SK-N-SH (cell line): ENCODE results near the gene BHMT. TPM values are rescaled to one million over a fixed set of nuclear protein-coding genes. Genes with fewer than 3 reads are reported as not detected.
A peak's percentile ranks its signal among the peaks of the same experiment; 100 is the strongest.

ENCODE experiments used
- CTCF ChIA-PET: fragments of 300-600, 350-600 bp; formaldehyde crosslinking; extraction: SDS; loops from one replicate; lab custom pipeline; 2021; lab: Yijun Ruan, JAX
- POLR2A ChIA-PET: fragments of 350-600 bp; sonication (Branson Sonifier 250); formaldehyde crosslinking; extraction: SDS; loops from one replicate; lab custom pipeline; 2020; ENCODE audit warnings: antibody characterized with exemption, inconsistent platforms; lab: Yijun Ruan, JAX
- DNase-seq: peaks from one replicate; pipeline ENCODE4 v3.0.0; 2012
- H2AFZ ChIP-seq: fragments of 200-600 bp; sonication (generic); 2 replicates; pipeline ENCODE4 v1.8.1; 2016; ENCODE audit warnings: antibody characterized with exemption, mild to moderate bottlenecking, low read depth
- H3F3A ChIP-seq: fragments of 200-600 bp; sonication (generic); replicated peaks from 2 replicates; pipeline ENCODE3; 2016; ENCODE audit warnings: antibody characterized with exemption, mild to moderate bottlenecking; ENCODE audit not compliant: insufficient read depth
- H3K27ac ChIP-seq, 2 experiments: fragments of 200-500 bp in 1 of 2; fragments of 200-600 bp in 1 of 2; sonication (Bioruptor generic) in 1 of 2; sonication (generic), shearing (Covaris generic) in 1 of 2; 2 replicates each; pipeline versions ENCODE4 v1.5.1 to v1.6.1; 2014 to 2016; ENCODE audit warnings: low read depth in 2 of 2, inconsistent platforms in 1 of 2, low read length in 1 of 2, mild to moderate bottlenecking in 1 of 2, mixed read lengths in 1 of 2
- H3K27me3 ChIP-seq: fragments of 200-600 bp; sonication (generic), shearing (Covaris generic); 2 replicates; pipeline ENCODE4 v1.6.1; 2016; ENCODE audit warnings: mixed run types; ENCODE audit not compliant: insufficient read depth
- H3K36me3 ChIP-seq, 2 experiments: fragments of 200-500 bp in 1 of 2; fragments of 200-600 bp in 1 of 2; sonication (Bioruptor generic) in 1 of 2; sonication (generic) in 1 of 2; replicated peaks in 1 of 2; 2 replicates each; pipeline versions ENCODE3 to v1.5.1; 2014 to 2016; ENCODE audit warnings: low read length in 1 of 2, mild to moderate bottlenecking in 1 of 2; ENCODE audit not compliant: insufficient read depth in 2 of 2, control insufficient read depth in 1 of 2
- H3K4me1 ChIP-seq, 2 experiments: fragments of 200-500 bp in 1 of 2; fragments of 200-600 bp in 1 of 2; sonication (Bioruptor generic) in 1 of 2; sonication (generic), shearing (Covaris generic) in 1 of 2; 2 replicates each; pipeline versions ENCODE4 v1.5.1 to v1.6.1; 2014 to 2016; ENCODE audit warnings: low read depth in 1 of 2, low read length in 1 of 2, mixed run types in 1 of 2; ENCODE audit not compliant: insufficient read depth in 2 of 2, control insufficient read depth in 1 of 2
- H3K4me2 ChIP-seq: fragments of 200-600 bp; sonication (generic), shearing (Covaris generic); 2 replicates; pipeline ENCODE4 v1.6.1; 2017; ENCODE audit warnings: mixed run types
- H3K4me3 ChIP-seq, 2 experiments: fragments of 200-500 bp in 1 of 2; fragments of 200-600 bp in 1 of 2; sonication (Bioruptor generic) in 1 of 2; sonication (generic), shearing (Covaris generic) in 1 of 2; 2 replicates each; pipeline versions ENCODE4 v1.5.1 to v1.8.1; 2014 to 2016; ENCODE audit warnings: low read depth in 2 of 2, inconsistent platforms in 1 of 2, low read length in 1 of 2, mild to moderate bottlenecking in 1 of 2, mixed read lengths in 1 of 2, moderate library complexity in 1 of 2
- H3K79me2 ChIP-seq: fragments of 200-600 bp; sonication (generic); 2 replicates; pipeline ENCODE4 v1.8.1; 2017; ENCODE audit warnings: mild to moderate bottlenecking; ENCODE audit not compliant: insufficient read depth
- H3K9ac ChIP-seq: fragments of 200-600 bp; sonication (generic); 2 replicates; pipeline ENCODE4 v1.6.1; 2017; ENCODE audit warnings: mixed run types
- H3K9me2 ChIP-seq: fragments of 200-600 bp; sonication (generic); 2 replicates; pipeline ENCODE4 v1.6.1; 2017; ENCODE audit warnings: mixed run types
- H3K9me3 ChIP-seq: fragments of 200-600 bp; sonication (generic); 2 replicates; pipeline ENCODE4 v1.6.1; 2017; ENCODE audit warnings: mixed run types, mild to moderate bottlenecking, moderate library complexity
- H4K20me1 ChIP-seq: fragments of 200-600 bp; sonication (generic); 2 replicates; pipeline ENCODE4 v1.6.1; 2017; ENCODE audit warnings: mild to moderate bottlenecking, mixed run types; ENCODE audit not compliant: insufficient read depth
- CHD2 ChIP-seq: fragments of 150-350 bp; IDR thresholded peaks from 2 replicates; pipeline ENCODE4 v1.6.1; 2018; ENCODE audit warnings: low read length; ENCODE audit not compliant: partially characterized antibody
- EP300 ChIP-seq, 2 experiments: IDR thresholded peaks; 2 replicates each; pipeline versions ENCODE4 v1.4.0 to v1.6.1; 2012; ENCODE audit warnings: borderline replicate concordance in 1 of 2, low read depth in 1 of 2, low read length in 1 of 2
- FOSL2 ChIP-seq: IDR thresholded peaks from 2 replicates; pipeline ENCODE4 v1.4.0; 2012; ENCODE audit warnings: low read depth, mild to moderate bottlenecking, moderate library complexity, borderline replicate concordance
- FOXM1 ChIP-seq: IDR thresholded peaks from 2 replicates; pipeline ENCODE4 v1.4.0; 2012; ENCODE audit warnings: low read depth, mild to moderate bottlenecking
- JUND ChIP-seq: IDR thresholded peaks from 2 replicates; pipeline ENCODE4 v1.4.0; 2012
- NFIC ChIP-seq: IDR thresholded peaks from 2 replicates; pipeline ENCODE4 v1.4.0; 2012; ENCODE audit warnings: borderline replicate concordance
- SIN3A ChIP-seq: IDR thresholded peaks from 2 replicates; pipeline ENCODE4 v1.6.1; 2012; ENCODE audit warnings: low read depth, mild to moderate bottlenecking, low read length, moderate library complexity, borderline replicate concordance
- TEAD4 ChIP-seq: IDR thresholded peaks from 2 replicates; pipeline ENCODE4 v1.4.0; 2012; ENCODE audit warnings: mild to moderate bottlenecking, borderline replicate concordance; ENCODE audit not compliant: insufficient read depth
- WGBS: methylation state at CpG from one replicate; pipeline ENCODE4 v1.1.6; 2017; ENCODE audit warnings: low lambda C conversion rate; 5-methylcytosine and 5-hydroxymethylcytosine counted together
- polyA plus RNA-seq, 3 experiments: library from polyadenylated mRNA; depleted of rRNA; stranded (reverse); fragments of >200 nt; gene quantifications; 2 replicates each; pipeline ENCODE4 v1.2.3, GENCODE V29; 2012
- TF ChIP-seq, protein P1 (sequence below): IDR thresholded peaks from 2 replicates; pipeline ENCODE4 v1.4.0; 2012; ENCODE audit warnings: low read depth, borderline replicate concordance
- TF ChIP-seq, protein P2 (sequence below): fragments of 150-350 bp; IDR thresholded peaks from 2 replicates; pipeline ENCODE4 v1.6.1; 2016; ENCODE audit warnings: mild to moderate bottlenecking, low read depth, low read length

The BHMT gene
- polyA plus RNA-seq, 1 of the 3 experiments (the other 2 are of a cell fraction) = not detected

DNA sequence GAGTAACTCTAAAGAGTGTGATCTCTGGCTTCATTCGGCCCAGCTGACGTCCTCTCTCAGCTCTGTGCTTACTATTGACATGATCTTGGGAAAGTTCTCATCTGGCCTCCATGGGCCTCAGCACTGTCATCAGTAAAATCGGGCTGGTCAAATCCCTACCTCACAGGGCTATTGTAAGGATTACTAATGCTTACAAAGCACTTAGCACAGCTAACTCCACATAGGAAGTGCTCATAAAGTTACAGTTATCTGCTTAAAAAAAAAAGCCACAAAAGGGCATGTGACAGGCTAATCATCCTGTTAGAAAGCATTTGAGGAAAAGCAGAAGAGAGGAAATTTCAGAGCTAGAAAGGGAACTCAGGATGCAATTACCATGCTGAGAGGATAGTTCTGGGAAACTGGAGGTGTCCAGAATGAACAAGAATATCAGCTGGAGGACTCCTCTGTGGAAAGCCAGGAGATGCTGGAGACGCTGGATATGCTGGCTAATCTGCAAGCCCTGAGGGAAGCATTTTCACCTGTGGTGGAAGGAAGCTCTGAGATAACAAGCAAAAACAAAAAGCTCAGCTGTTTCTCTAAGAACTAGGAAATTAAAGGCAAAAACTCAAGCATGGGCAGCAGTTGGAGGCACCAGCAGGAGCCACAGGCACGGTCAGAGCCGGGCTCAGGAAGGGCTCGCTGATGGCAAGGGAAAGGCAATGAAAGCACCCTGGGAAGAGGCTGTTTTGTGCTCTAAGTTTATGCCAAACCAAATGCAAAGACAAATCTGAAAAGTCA, 4.4 kb upstream of the BHMT start:
- no peak overlapping the region for H3K4me2 ChIP-seq

DNA sequence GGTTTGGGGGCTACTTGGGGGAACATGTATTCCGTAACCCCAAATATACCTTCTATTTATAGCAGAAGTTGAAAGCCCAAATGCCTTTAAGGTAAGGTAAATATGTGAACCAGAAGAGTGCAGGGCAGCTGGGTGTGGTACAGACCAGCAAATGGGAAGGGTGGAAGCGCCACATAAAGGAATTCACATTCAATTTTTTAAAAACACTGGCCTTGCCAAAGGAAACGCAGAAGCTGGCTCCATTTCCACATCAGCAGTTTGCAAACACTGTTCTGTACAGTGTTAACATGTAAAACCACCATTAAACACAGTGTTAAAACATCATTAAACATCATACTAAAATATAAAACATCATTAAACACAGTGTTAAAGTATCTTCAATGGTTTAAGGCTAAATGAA, 3.5 kb upstream of the BHMT start:
- no peaks in the 10 kb centered on the region for H3K79me2 ChIP-seq
- no peak overlapping the region for H3K4me3 ChIP-seq
- H3K9me3 ChIP-seq = no peaks in the 10 kb centered on the region
- DNase-seq = no peak
- peaks cover 0 to 14% of the 10 kb centered on the region in 2 experiments; a peak in 2 of 4 replicates for H3K4me1 ChIP-seq
- H3K9me2 ChIP-seq = no peaks in the 10 kb centered on the region
- no peaks in the 10 kb centered on the region for H4K20me1 ChIP-seq
- TF ChIP-seq CHD2 (no peak), FOSL2 (no peak), NFIC (no peak)
- TF ChIP-seq, protein P1, sequence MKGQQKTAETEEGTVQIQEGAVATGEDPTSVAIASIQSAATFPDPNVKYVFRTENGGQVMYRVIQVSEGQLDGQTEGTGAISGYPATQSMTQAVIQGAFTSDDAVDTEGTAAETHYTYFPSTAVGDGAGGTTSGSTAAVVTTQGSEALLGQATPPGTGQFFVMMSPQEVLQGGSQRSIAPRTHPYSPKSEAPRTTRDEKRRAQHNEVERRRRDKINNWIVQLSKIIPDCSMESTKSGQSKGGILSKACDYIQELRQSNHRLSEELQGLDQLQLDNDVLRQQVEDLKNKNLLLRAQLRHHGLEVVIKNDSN = no peak
- no peaks in the 10 kb centered on the region for H3F3A ChIP-seq
- ChIA-PET CTCF (interaction anchor here (0.9 to 3.7 kb wide), 4 partner anchors 8 to 83 kb away, joined by 3 to 24 read pairs (median 9); no protein-coding TSS in a partner anchor), POLR2A (no interaction called here)
- no peak overlapping the region for H3K9ac ChIP-seq
- H3K4me2 ChIP-seq = no peak overlapping the region
- no peak overlapping the region for H2AFZ ChIP-seq
- H3K36me3 ChIP-seq = no peaks in the 10 kb centered on the region
- H3K27ac ChIP-seq = no peak overlapping the region
- no peaks in the 10 kb centered on the region; the same call in 1 of the 2 replicates for H3K27me3 ChIP-seq
- 82% methylated on average over 3 of the region's 3 CpGs for WGBS

More for the DNA sequence above, 4.4 kb upstream of the BHMT start:
- WGBS = 69% methylated on average over 7 of the region's 7 CpGs
- ChIA-PET POLR2A (no interaction called here), CTCF (interaction anchor here (0.6 to 3.7 kb wide), 7 partner anchors 9 to 119 kb away, joined by 3 to 24 read pairs (median 3); no protein-coding TSS in a partner anchor)
- Histone ChIP-seq H4K20me1 (no peaks in the 10 kb centered on the region), H3K4me1 (peaks cover 0 to 14% of the 10 kb centered on the region in 2 experiments; a peak in 2 of 4 replicates), H3K9ac (no peak overlapping the region), H3K9me3 (no peaks in the 10 kb centered on the region), H3K36me3 (no peaks in the 10 kb centered on the region), H3F3A (no peaks in the 10 kb centered on the region), H3K9me2 (no peaks in the 10 kb centered on the region), H3K27ac (peak overlapping the region in 1 of 2 experiments; percentile 48; a peak in 2 of 4 replicates), H3K27me3 (peaks cover 2% of the 10 kb centered on the region; the same call in 1 of the 2 replicates), H3K79me2 (no peaks in the 10 kb centered on the region), H2AFZ (no peak overlapping the region), H3K4me3 (no peak overlapping the region)
- TF ChIP-seq JUND (no peak), EP300 (IDR thresholded peaks at IDR 0.05; ENCODE audit: borderline replicate concordance in 1 of 2, low read depth in 1 of 2, low read length in 1 of 2) (no peak), FOXM1 (no peak), TEAD4 (no peak), SIN3A (no peak)
- TF ChIP-seq, protein P1 = no peak
- TF ChIP-seq, protein P2, sequence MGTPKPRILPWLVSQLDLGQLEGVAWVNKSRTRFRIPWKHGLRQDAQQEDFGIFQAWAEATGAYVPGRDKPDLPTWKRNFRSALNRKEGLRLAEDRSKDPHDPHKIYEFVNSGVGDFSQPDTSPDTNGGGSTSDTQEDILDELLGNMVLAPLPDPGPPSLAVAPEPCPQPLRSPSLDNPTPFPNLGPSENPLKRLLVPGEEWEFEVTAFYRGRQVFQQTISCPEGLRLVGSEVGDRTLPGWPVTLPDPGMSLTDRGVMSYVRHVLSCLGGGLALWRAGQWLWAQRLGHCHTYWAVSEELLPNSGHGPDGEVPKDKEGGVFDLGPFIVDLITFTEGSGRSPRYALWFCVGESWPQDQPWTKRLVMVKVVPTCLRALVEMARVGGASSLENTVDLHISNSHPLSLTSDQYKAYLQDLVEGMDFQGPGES = no peak
- no peak for DNase-seq
